GM21528 (cell line): ENCODE results near the gene NYAP2.

ENCODE experiments used
- ATAC-seq: cut with Tn5 transposase; IDR thresholded peaks from one replicate; pipeline ENCODE4 v1.9.1; 2021; ENCODE audit warnings: mild to moderate bottlenecking, moderate library complexity; ENCODE audit not compliant: unreplicated experiment, low FRiP score

The NYAP2 gene

GRCh38 chr2:225536036-225536435 lies 136.5 kb downstream of the NYAP2 start:
- ATAC-seq: no peak

GRCh38 chr2:225543626-225544025 lies 144.1 kb downstream of the NYAP2 start:
- ATAC-seq: no peak

GRCh38 chr2:225556461-225556860 lies 157.0 kb downstream of the NYAP2 start:
- no peak for ATAC-seq

- no peak for ATAC-seq
Measured at GRCh38 chr2:225558399-225559071, 159.0 kb downstream of the NYAP2 start.

GRCh38 chr2:225559072-225559415 lies 159.5 kb downstream of the NYAP2 start:
- no peak for ATAC-seq

GRCh38 chr2:225566798-225567197 lies 167.3 kb downstream of the NYAP2 start:
- no peak for ATAC-seq

GRCh38 chr2:225569995-225570394 lies 170.5 kb downstream of the NYAP2 start:
- no peak for ATAC-seq

GRCh38 chr2:225573603-225574002 lies 174.1 kb downstream of the NYAP2 start:
- no peak for ATAC-seq

GRCh38 chr2:225574582-225575138 lies 175.2 kb downstream of the NYAP2 start:
- ATAC-seq: no peak

GRCh38 chr2:225581135-225581534 lies 181.6 kb downstream of the NYAP2 start:
- ATAC-seq: no peak

- ATAC-seq: no peak
Measured at GRCh38 chr2:225581906-225582305, 182.4 kb downstream of the NYAP2 start.

- ATAC-seq: no peak
Measured at GRCh38 chr2:225582355-225583116, 183.0 kb downstream of the NYAP2 start.

GRCh38 chr2:225584796-225585195 lies 185.3 kb downstream of the NYAP2 start:
- no peak for ATAC-seq

- ATAC-seq: no peak
Measured at GRCh38 chr2:225590932-225591331, 191.4 kb downstream of the NYAP2 start.

GRCh38 chr2:225597911-225598310 lies 198.4 kb downstream of the NYAP2 start:
- no peak for ATAC-seq

- no peak for ATAC-seq
Measured at GRCh38 chr2:225598426-225598825, 198.9 kb downstream of the NYAP2 start.

GRCh38 chr2:225598897-225599296 lies 199.4 kb downstream of the NYAP2 start:
- ATAC-seq: no peak

GRCh38 chr2:225599856-225600255 lies 200.3 kb downstream of the NYAP2 start:
- no peak for ATAC-seq

- peak; percentile 58 for ATAC-seq
Measured at GRCh38 chr2:225600444-225600843, 200.9 kb downstream of the NYAP2 start.

- no peak for ATAC-seq
Measured at GRCh38 chr2:225600865-225601264, 201.4 kb downstream of the NYAP2 start.

- no peak for ATAC-seq
Measured at GRCh38 chr2:225602205-225602604, 202.7 kb downstream of the NYAP2 start.

- no peak for ATAC-seq
Measured at GRCh38 chr2:225608136-225608535, 208.6 kb downstream of the NYAP2 start.
